Measurements from ENCODE around the gene SAC3D1.
A peak's percentile ranks its signal among the peaks of the same experiment; 100 is the strongest.
"Not testable (repeated sequence)": the region's sequence is repeated elsewhere in the genome, so short reads cannot be mapped to it uniquely, and the experiment has no call there.

Gene SAC3D1

DNA sequence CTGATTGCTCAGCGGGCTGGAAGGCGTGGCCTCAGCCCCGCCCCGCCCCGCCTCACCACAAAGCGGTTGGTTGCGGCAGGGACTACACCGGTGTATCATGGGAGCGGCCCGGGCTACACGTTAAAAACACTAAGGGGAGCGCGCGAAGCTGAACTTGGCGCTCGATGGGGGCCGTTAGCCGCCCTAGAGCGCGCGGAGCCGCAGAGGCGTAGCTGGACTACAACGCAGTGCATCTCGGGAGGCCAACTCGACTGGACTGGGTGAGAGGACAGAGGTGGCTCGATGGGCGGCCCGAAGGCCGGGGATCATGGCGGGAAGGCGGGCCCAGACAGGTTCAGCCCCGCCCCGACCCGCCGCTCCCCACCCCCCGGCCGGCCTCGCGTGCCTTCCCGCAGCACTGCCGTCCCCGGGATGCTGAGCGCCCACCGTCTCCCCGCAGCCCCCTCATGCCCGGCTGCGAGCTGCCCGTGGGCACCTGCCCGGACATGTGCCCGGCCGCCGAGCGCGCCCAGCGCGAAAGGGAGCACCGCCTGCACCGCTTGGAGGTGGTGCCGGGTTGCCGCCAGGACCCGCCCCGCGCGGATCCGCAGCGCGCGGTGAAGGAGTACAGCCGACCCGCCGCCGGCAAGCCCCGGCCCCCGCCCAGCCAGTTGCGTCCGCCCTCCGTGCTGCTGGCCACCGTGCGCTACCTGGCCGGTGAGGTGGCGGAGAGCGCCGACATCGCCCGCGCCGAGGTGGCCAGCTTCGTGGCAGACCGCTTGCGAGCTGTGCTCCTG lies at the start of gene SAC3D1:
SAC3D1 (plus strand) TSS at position 364 of the 776 bp plus-strand sequence; CDS start at position 447, 83 bp downstream.
- peak; percentile 96 for DNase-seq

DNA sequence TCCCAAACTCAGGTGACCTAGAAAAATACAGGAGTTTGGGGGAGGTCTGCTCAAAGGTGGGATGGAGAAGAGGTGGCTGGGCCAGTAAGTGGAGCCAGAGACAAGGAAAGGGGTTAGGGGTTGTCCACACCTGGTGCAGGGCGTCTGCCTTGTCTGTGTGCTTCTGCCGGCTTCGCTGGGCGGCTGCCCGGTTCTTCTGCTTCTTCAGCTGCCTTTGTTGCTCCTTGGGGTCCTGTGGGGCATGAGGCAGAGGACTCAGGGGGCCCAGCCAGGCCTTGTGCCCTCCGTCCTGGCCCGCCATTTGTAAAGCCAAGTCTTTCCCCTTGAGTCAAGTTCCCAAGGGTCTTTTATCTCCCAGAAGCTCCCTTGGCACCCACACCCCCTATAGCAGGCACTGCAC lies 46.7 kb upstream of the SAC3D1 start:
- no peak for DNase-seq

DNA sequence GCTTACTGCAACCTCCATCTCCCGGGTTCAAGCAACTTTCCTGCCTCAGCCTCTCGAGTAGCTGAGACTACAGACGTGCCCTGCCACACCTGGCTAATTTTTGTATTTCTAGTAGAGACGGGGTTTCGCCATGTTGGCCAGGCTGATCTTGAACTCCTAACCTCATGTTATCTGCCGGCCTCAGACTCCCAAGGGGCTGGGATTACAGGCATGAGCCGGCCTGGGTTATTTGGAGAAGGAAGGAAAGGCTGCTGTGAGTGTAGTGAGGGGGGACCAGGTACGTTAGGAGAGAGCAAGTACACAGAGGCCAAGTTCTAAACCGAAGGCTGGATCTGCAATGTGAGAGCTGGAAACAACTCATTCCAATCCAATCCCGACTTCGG lies 44.7 kb upstream of the SAC3D1 start:
- no peak for DNase-seq

DNA sequence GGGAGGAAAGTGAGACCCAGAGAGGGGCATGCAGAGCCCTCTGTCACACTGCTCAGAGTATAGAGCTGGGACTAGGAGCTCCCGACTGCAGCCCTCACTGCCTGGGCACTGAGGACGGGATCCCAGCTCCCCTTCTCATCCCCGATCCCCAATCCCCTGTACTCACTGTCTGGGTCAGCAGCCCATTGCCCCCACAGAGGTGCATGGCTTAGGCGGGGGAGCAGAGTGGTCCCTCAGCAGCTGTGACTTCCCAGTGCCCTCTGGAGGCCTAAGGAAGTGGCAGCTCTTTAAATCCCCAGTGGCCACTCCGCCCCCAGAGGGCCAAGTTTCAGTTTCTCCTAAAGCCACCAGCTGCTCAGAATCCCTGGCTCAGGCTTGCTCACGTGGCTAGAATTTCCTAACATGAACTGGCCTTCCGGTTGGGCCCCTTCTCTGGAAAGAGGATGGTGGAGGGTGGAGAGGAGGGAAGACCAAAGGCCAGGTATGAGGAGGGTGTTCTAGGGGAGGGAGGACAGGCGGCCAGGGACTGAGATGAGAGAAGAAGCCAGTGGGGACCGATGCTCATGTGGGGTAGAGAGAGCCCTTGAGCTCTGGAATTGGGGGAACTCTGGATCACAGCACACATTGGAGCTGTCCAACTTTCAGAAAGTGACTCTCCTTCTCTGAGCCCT lies 44.2 kb upstream of the SAC3D1 start, which contains the start of gene BATF2:
BATF2 (minus strand) TSS at position 262 of the 671 bp plus-strand sequence; CDS start at position 205, 57 bp downstream.
- DNase-seq, result peak; percentile 79

DNA sequence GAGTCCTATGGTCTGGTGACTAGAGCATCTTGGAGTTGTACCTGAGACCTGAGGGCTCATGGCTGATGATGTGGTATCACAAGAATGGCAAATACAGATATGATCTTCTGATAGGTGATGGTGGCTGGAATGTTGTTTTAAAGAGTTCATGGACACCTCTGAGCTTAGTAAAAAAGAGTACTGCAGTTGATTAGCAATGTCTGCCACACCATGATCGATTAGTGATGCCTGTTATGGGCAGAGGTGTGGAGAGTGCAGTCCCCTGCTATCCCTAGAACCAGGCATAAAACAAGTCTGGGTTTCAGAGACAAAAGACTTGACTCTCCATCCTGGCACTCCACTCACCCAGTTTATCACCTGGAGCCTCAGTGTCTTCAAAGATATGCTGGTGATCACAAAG lies 42.9 kb upstream of the SAC3D1 start:
- DNase-seq, result no peak

DNA sequence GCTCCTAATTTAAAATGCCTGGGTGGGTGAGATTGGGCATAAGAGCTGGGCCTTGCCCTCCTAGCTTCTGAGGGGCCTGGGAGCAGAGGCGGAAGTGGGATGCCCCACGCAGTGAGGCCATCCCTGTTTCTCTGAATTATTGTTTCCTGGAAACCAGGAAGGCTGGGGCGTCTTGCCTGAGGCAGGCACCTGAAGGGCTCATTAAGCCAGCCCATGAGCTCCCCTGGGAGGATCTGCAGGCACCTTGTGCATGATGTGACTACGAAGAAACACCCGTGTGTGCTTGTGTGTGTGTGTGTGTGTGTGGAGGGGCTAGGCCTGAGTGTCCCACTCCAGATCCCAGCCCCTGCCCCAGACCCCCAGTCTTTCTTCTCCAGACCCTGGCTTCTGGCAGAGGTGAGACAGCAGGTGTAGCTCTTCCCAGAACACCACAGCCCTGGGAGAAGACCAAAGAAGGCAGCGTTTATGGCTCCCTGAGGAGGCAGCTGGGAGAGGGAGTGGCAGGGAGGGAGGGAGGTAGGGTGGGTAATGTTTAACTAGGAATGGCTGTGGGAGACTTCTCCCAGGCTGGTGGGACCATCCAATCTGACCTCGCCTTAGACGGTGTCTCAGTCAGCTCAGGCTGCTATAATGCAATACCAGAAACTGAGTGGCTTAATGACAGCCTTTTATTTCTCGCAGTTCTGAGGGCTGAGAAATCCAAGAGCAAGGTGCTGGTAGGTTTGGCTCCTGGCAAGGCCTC lies 42.1 kb upstream of the SAC3D1 start:
- no peak for DNase-seq

DNA sequence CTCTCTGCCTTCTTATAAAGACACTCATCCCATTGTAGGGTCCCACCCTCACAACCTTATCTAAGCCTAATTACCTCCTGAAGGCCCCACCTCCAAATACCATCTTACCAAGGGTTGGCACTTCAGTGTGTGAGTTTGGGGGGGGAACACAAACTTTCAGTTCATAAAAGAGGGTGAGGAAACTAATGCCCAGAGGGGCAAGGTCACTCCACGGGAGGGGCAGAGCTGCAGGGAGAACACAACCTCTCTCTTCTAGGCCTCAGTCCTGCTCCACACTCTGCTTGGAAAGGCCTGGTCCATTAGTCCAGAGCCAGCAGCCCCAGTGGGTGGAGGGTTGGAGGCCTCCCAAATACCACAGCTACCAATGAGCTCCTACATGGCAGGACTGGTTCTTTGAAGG lies 41.5 kb upstream of the SAC3D1 start:
- no peak for DNase-seq

DNA sequence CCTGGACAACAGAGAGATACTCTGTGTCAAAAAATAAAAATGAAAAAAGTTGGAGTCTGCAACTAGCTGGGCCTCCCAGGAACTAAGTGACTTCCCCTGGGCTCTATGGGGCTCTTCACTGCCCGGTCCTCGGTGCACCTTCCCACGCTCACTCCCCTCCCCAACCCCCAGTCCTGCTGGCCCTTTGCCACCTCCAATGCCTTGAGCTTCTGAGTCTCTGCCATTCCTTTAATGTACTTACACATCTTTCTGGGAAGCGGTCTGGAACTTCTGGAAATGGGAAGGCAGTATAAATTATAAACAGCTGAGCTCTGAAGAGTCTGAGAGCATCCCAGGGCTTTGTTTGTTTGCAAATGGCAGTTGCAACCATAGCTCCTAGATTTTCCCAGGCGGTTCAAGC lies 38.3 kb upstream of the SAC3D1 start:
- no peak for DNase-seq

DNA sequence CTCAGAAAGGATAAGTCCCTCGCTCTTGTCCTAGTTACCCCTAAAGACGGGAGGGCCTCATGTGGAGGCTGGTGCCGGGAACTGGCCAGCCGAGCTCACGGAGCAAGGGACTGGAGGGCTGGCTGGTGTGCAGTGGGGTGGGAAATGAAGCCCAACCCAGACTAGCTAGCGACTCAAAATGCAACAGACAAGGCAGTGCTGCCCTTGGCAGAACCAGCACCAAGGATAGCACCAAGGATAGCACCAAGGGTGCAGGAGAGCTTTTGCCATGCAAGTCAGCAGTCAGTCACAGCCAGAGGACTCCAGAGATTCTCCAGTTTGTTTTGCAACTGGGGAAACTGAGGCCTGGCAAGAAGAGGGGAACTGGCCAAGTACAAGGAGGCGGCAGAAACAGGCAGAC lies 37.7 kb upstream of the SAC3D1 start:
- DNase-seq, result no peak

DNA sequence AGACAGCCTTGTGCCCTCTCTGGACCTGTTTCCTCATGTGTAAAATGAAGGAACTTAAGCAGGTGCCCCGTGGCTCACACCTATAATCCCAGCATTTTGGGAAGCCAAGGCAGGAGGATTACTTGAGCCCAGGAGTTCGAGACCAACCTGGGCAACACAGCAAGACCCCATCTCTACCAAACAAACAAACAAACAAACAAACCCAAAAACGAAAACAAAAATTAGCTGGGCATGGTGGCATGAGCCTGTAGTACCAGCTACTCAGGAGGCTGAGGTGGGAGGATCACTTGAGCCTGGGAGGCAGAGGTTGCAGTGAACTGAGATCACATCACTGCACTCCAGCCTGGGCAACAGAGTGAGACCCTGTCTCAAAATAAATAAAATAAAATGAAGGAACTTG lies 37.0 kb upstream of the SAC3D1 start:
- not testable (repeated sequence) for DNase-seq

DNA sequence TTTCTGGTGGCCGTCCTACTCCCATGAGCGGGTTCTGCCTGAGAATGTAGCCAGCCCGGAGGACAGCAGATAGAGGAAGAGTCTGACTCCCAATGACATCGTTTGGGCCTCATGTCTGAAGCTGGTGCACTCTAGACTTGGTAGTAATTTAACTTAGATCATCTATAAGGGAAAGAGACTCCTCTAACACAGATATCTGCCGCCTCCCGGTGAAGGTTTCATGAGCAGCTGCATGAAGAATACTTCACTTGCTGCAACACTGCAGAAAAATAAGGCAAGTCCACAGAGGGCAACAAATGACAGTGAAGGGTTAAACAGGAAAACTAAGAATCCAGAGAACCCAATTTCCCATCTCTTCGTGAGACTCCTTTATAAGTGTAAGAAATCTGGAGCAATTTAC lies 33.0 kb upstream of the SAC3D1 start:
- no peak for DNase-seq

DNA sequence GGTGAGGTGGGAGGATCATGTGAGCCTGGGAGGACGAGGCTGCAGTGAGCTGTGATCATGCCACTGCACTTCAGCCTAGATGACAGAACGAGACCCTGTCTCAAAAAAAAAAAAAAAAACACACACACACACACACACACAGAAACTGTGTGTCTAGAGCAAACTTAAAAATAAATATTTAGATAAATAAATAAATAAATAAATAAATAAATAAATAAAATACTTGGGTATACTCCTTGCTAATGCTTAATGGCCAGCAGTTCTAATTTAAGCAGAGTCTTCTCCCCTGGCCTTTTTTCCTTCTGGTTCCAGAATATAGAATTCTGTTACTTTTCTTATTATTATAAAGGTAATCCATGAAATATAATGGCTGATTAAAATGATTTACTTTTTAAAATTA lies 32.1 kb upstream of the SAC3D1 start:
- DNase-seq, result no peak

DNA sequence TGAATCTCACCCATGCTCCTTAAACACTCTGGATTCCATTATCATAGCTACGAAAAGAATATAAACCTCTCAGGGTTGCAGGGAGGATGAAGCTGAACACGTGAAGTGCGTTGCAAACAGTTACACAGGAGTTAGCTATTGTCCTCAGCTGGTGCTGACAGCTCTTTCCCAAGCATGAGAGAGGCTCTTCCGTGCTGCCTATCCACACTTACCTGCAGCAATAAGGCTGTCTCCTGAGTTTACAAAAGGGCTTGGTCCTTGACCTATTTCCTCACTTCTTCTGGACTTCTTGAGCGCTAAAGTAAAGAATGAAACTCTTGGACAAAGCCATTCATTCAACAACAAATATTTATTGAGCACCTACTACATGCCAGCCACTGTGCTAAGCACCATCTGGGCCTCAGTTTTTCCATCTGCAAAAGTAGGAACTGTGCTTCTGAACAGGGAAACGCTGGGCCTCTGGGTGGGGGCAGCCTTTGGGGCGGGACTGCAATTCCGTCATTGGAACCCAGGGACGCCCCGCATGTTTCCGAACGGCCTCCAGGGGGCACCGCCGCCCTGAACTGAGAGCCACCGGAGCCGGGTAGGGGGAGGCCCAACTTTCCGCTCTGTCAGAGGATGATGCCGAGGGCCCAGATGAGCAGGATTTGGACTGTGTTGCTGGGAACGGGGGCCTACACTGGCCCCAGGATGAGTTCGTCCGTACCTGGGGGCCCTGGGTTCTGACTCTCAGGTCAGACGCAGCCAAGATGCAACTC lies 27.7 kb upstream of the SAC3D1 start:
- DNase-seq, result peak; percentile 96

DNA sequence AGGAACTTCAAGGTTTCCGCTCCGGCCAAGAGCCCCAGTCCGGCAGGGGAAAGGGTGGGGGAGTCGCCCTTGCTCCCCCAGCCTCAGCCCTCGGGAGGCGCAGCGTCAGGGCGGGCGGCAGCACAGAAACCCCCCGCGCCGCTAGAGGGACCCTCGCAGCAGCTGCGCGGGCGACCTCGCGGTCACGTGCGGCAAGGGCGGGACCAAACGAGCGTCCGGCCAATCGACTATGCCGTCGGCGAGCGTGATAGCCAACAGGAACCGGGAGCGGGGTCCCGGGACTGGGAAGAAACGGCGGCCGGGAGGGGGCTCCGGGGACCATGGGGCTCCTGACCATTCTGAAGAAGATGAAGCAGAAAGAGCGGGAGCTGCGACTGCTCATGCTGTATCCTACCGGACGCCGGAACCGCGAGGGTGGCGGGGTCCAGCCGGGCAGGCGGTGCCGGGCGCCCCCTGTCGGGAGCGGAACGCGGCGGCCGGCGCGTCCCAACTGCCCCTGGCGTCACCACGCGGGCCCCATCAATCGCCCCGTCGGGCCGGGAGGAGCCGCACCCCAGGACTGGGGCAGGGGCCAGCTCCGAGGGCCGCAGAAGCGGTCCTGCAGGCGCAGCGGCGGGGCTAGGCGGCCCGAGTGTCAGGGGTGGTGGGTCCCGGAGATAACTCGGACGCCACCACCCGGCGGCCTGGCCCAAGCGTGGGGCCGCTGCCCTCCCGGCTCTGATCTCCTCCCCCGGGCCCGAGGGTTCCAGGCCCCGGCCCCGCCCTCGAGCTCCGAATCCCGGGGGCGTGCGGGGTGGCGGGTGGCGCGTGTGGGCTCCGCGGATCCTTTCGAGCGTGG lies 26.9 kb upstream of the SAC3D1 start, which contains the start of gene ARL2:
ARL2 (plus strand) TSS at position 273 of the 838 bp plus-strand sequence; CDS start at position 321, 48 bp downstream.
- peak; percentile 97 for DNase-seq

DNA sequence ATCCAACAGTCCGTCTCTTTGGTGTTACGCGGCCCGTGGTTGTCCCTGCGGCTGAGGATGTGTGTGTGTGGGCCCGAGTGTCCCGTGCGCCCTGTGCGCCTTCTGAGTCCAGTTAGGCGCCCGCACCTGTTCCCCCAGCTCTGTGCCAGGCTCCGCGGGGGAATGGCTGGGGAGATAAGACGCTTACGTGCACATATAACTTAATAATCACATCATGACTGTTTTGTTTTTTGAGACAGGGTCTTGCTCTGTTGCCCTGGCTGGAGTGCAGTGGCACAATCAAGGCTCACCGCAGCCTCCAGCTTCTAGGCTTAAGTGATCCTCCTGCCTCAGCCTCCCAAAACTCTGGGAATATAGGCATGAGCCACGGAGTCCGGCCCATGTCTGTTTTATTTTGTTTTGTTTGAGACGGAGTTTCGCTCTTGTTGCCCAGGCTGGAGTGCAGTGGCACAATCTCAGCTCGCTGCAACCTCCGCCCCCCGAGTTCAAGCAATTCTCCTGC lies 26.2 kb upstream of the SAC3D1 start:
- DNase-seq, result no peak

DNA sequence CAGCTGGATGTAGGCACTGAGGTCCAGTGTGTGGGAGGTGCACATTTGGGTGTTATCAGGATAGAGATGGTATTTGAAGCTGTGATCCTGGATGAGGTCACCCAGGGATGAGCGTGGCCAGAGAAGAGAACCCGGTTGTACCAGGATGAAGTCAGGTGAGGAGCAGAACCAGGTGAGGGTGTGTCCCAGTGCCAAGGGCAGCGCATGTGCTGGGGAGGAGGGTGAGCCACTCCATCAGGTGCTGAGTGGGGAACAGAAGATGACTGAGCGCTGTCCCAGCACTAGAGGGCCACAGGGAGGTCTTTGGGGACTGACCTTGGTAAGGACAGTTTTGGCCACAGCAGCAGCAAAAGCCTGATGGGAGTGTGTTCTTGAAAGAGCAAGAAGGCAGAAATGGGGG lies 24.3 kb upstream of the SAC3D1 start:
- no peak for DNase-seq

DNA sequence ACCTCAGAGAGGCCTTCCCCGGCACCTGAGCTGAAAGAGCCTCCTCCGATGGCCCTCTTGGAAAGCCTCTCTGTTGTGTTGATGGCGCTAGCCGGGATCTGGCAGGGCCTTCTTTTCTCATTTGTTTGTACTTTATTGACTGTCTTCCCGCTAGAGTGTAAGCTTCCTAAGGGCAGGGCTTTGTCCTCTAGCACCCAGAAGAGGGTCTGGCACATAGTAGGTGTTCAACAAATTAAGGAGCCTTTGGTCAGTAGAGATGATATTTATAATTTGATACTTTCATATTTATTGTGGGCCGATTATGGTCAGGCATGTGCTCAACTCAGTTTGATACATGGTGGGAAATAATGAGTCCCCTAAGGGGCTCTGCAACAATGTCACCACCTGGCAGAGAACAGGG lies 23.1 kb upstream of the SAC3D1 start:
- no peak for DNase-seq

DNA sequence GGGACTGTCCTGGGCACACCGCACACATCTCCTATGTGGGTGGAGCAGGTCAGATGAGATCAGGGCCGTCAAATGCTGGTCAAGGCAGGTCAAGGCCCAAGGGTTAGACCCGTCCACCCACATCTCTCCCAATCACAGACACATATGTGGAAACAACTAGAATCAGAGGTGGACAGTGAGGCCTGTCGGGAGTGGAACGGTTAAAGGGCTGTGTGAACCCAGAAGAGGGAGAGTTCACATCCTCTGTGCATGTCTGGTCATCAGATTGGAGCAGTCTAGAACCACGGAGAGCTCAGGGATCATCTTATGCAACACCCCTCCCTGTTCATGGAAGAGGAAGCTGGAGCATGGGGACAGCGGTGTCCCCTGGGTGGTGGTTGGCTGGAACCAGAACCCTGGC lies 21.2 kb upstream of the SAC3D1 start:
- no peak for DNase-seq

DNA sequence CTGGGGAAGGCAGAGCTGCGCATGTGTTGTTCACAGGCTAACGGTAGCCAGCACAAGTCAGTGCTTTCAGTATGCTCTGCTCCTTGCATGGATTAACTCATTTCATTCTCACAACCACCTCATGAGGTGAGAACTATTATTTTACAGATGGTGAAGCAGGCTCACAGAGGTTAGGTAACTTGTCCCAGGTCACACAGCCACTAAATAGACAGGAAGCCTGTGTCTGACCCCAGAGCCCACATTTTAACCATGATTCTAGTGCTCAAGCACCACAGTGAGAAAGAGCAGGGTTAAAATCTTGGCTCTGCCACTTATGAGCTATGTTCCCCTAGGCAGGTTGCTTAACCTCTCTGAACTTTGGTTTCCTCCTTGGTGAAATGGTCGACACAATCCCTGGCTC lies 20.0 kb upstream of the SAC3D1 start:
- no peak for DNase-seq

DNA sequence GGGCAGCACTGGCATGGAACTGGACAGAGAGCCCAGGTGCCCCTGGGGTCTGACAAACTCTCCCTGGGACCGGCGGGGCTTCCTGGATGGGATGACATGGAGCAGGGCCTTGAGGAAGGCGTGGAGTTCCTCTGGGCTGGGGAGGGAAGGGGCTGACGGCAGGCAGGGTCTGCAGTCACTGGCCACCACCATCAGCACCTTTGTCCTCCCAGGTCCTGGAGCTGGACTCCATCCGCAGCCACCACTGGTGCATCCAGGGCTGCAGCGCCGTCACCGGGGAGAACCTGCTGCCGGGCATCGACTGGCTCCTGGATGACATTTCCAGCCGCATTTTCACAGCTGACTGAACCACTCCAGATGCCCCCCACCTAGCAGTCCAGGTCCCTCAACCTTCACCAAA lies 19.5 kb upstream of the SAC3D1 start:
- DNase-seq, result no peak

DNA sequence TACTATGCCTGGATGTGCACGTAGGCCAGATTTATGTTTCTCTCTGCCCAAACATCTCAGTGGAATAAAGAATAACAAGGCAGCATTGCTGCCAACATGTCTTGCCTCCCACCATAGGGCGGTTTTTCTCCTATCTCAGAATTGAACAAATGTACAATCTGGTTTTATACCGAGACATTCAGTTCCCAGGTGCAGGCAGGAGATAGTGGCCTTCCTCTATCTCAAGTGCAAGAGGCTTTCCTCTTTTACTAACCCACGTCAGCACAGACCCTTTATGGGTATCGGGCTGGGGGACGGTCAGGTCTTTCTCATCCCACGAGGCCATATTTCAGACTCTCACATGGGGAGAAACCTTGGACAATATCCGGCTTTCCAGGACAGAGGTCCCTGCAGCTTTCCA lies 17.5 kb upstream of the SAC3D1 start:
- not testable (repeated sequence) for DNase-seq

DNA sequence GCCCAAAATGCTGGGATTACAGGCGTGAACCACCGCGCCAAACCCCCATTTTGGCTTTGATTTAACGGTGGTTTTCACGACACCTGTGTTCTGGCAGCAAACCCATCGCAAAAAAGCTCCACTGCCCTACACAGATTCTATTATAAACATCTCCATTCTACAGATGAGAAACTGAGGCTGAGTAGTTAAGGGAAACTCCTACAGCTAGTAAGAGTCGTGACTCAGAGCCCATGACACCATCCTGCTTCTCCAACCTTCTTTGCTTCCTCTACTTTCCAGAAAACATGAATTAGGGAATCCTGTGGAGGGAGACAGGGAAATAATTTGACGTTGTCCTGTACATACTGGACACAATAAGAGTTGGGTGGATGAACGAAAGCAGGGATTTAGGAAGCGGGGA lies 14.2 kb upstream of the SAC3D1 start:
- DNase-seq, result no peak
